Measurements from ENCODE around the gene OCSTAMP. TPM values are rescaled to one million over a fixed set of nuclear protein-coding genes. Genes with fewer than 3 reads are reported as not detected.

Gene OCSTAMP
- total RNA-seq, 1 donor from 2014 or later = not detected

- no peaks in the 10 kb centered on the region for H3K27me3 Mint-ChIP-seq (ENCODE audit: unreplicated experiment)
- H3K4me1 Mint-ChIP-seq (ENCODE audit: low read depth, unreplicated experiment) = peaks cover 11% of the 10 kb centered on the region
- no peak for DNase-seq
- no peaks in the 10 kb centered on the region for H3K9me3 Mint-ChIP-seq (ENCODE audit: unreplicated experiment)
- no peak for TF ChIP-seq CTCF (IDR thresholded peaks at IDR 0.05; ENCODE audit: partially characterized antibody, unreplicated experiment)
- no peak overlapping the region for H3K4me3 Mint-ChIP-seq (ENCODE audit: unreplicated experiment)
- no peaks in the 10 kb centered on the region for H3K36me3 Mint-ChIP-seq (ENCODE audit: unreplicated experiment)
- no peak overlapping the region for H3K27ac Mint-ChIP-seq (ENCODE audit: unreplicated experiment)
Observed at GRCh38 chr20:46559685-46560440, 9.4 kb upstream of the OCSTAMP start.

- no peak for TF ChIP-seq CTCF (IDR thresholded peaks at IDR 0.05; ENCODE audit: partially characterized antibody, unreplicated experiment)
- H3K27me3 Mint-ChIP-seq (ENCODE audit: unreplicated experiment) = no peaks in the 10 kb centered on the region
- H3K4me3 Mint-ChIP-seq (ENCODE audit: unreplicated experiment) = no peak overlapping the region
- no peak overlapping the region for H3K27ac Mint-ChIP-seq (ENCODE audit: unreplicated experiment)
- H3K4me1 Mint-ChIP-seq (ENCODE audit: low read depth, unreplicated experiment) = peaks cover 11% of the 10 kb centered on the region
- no peaks in the 10 kb centered on the region for H3K9me3 Mint-ChIP-seq (ENCODE audit: unreplicated experiment)
- DNase-seq = no peak
- no peaks in the 10 kb centered on the region for H3K36me3 Mint-ChIP-seq (ENCODE audit: unreplicated experiment)
Observed at GRCh38 chr20:46559001-46559400, 8.5 kb upstream of the OCSTAMP start.

GRCh38 chr20:46558511-46558959 is 8.1 kb upstream of the OCSTAMP start:
- DNase-seq = peak; percentile 36
- Mint-ChIP-seq H3K4me1 (ENCODE audit: low read depth, unreplicated experiment) (peaks cover 11% of the 10 kb centered on the region), H3K36me3 (ENCODE audit: unreplicated experiment) (no peaks in the 10 kb centered on the region), H3K4me3 (ENCODE audit: unreplicated experiment) (no peak overlapping the region), H3K27ac (ENCODE audit: unreplicated experiment) (no peak overlapping the region), H3K27me3 (ENCODE audit: unreplicated experiment) (no peaks in the 10 kb centered on the region), H3K9me3 (ENCODE audit: unreplicated experiment) (no peaks in the 10 kb centered on the region)
- no peak for TF ChIP-seq CTCF (IDR thresholded peaks at IDR 0.05; ENCODE audit: partially characterized antibody, unreplicated experiment)

- Mint-ChIP-seq H3K27ac (ENCODE audit: unreplicated experiment) (no peak overlapping the region), H3K9me3 (ENCODE audit: unreplicated experiment) (no peaks in the 10 kb centered on the region), H3K27me3 (ENCODE audit: unreplicated experiment) (no peaks in the 10 kb centered on the region), H3K4me3 (ENCODE audit: unreplicated experiment) (no peak overlapping the region), H3K36me3 (ENCODE audit: unreplicated experiment) (no peaks in the 10 kb centered on the region), H3K4me1 (ENCODE audit: low read depth, unreplicated experiment) (peaks cover 11% of the 10 kb centered on the region)
- DNase-seq = no peak
- TF ChIP-seq CTCF (IDR thresholded peaks at IDR 0.05; ENCODE audit: partially characterized antibody, unreplicated experiment) = no peak
Observed at GRCh38 chr20:46557231-46557956, 6.9 kb upstream of the OCSTAMP start.
